ENCODE results near the gene ITM2B.

GRCh38 chr13:48302871-48303358, 69.9 kb downstream of the ITM2B start:
- TF ChIP-seq, protein P1, sequence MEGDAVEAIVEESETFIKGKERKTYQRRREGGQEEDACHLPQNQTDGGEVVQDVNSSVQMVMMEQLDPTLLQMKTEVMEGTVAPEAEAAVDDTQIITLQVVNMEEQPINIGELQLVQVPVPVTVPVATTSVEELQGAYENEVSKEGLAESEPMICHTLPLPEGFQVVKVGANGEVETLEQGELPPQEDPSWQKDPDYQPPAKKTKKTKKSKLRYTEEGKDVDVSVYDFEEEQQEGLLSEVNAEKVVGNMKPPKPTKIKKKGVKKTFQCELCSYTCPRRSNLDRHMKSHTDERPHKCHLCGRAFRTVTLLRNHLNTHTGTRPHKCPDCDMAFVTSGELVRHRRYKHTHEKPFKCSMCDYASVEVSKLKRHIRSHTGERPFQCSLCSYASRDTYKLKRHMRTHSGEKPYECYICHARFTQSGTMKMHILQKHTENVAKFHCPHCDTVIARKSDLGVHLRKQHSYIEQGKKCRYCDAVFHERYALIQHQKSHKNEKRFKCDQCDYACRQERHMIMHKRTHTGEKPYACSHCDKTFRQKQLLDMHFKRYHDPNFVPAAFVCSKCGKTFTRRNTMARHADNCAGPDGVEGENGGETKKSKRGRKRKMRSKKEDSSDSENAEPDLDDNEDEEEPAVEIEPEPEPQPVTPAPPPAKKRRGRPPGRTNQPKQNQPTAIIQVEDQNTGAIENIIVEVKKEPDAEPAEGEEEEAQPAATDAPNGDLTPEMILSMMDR (IDR thresholded peaks at IDR 0.05): no peak
- TF ChIP-seq POLR2A (IDR thresholded peaks at IDR 0.05): no peak
